Neutrophil (primary cell): ENCODE measurements around the gene CETN1.

Source experiments
- H3K27ac ChIP-seq: fragments of 200-600 bp; sonication (generic); 2 replicates; pipeline ENCODE4 v1.5.1; 2016; ENCODE audit warnings: mild to moderate bottlenecking, moderate library complexity
- H3K27me3 ChIP-seq: fragments of 200-600 bp; sonication (generic); 2 replicates; pipeline ENCODE4 v1.6.0; 2016; ENCODE audit warnings: mild to moderate bottlenecking
- H3K36me3 ChIP-seq: fragments of 200-600 bp; sonication (generic); 2 replicates; pipeline ENCODE4 v1.5.1; 2017
- H3K4me1 ChIP-seq, 2 experiments: fragments of 200-600 bp in 1 of 2; sonication (generic) in 1 of 2; 1 replicate in 1 of 2; 2 replicates in 1 of 2; pipeline versions ENCODE4 v1.5.1 to v1.6.1; 2013 to 2016; ENCODE audit warnings: low read depth in 1 of 2, low read length in 1 of 2, mild to moderate bottlenecking in 1 of 2, moderate library complexity in 1 of 2; ENCODE audit not compliant: control insufficient read depth in 1 of 2, insufficient read depth in 1 of 2
- H3K4me3 ChIP-seq, 2 experiments: fragments of 200-600 bp in 1 of 2; sonication (generic) in 1 of 2; 1 replicate in 1 of 2; 2 replicates in 1 of 2; pipeline ENCODE4 v1.5.1; 2013 to 2016; ENCODE audit warnings: low read depth in 1 of 2, low read length in 1 of 2, mild to moderate bottlenecking in 1 of 2, moderate library complexity in 1 of 2
- H3K9me3 ChIP-seq: fragments of 200-600 bp; sonication (generic); 2 replicates; pipeline ENCODE4 v1.5.1; 2016
- TF ChIP-seq, protein P1 (sequence below): fragments of 200-600 bp; sonication (generic); IDR thresholded peaks from 2 replicates; pipeline ENCODE4 v1.5.1; 2016; ENCODE audit warnings: antibody characterized with exemption

The CETN1 gene

DNA sequence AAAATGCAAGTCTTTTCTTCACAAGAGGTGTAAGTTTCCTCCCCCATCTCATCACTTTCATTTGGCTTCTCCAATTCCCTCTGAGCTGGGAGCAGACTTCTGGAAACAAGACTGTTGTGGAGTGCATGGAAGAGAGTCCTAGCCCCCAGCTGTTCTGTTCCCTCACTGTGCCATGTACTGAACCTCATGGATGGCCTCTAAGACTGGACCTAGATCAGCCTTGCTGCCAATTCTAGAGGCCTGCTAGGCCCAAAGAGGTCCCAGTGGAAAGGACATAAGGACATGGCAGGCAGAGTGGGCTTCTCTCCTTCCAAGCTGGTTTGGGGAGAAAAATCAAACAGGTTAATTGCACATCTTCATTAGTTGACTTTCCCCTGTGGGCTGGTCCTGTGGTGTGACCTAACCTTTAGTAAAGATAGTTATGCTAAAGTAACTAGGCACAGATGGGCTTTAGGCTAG, 7.3 kb upstream of the CETN1 start:
- Histone ChIP-seq H3K36me3 (no peaks in the 10 kb centered on the region), H3K4me1 (no peaks in the 10 kb centered on the region), H3K27me3 (peaks cover 14% of the 10 kb centered on the region), H3K9me3 (no peaks in the 10 kb centered on the region), H3K27ac (no peak overlapping the region), H3K4me3 (no peak overlapping the region)
- TF ChIP-seq, protein P1, sequence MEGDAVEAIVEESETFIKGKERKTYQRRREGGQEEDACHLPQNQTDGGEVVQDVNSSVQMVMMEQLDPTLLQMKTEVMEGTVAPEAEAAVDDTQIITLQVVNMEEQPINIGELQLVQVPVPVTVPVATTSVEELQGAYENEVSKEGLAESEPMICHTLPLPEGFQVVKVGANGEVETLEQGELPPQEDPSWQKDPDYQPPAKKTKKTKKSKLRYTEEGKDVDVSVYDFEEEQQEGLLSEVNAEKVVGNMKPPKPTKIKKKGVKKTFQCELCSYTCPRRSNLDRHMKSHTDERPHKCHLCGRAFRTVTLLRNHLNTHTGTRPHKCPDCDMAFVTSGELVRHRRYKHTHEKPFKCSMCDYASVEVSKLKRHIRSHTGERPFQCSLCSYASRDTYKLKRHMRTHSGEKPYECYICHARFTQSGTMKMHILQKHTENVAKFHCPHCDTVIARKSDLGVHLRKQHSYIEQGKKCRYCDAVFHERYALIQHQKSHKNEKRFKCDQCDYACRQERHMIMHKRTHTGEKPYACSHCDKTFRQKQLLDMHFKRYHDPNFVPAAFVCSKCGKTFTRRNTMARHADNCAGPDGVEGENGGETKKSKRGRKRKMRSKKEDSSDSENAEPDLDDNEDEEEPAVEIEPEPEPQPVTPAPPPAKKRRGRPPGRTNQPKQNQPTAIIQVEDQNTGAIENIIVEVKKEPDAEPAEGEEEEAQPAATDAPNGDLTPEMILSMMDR, result no peak

- H3K4me3 ChIP-seq, result no peak overlapping the region
- H3K9me3 ChIP-seq, result no peaks in the 10 kb centered on the region
- H3K27me3 ChIP-seq, result peaks cover 14% of the 10 kb centered on the region
- H3K36me3 ChIP-seq, result no peaks in the 10 kb centered on the region
- TF ChIP-seq, protein P1, result no peak
- H3K4me1 ChIP-seq, result no peaks in the 10 kb centered on the region
- no peak overlapping the region for H3K27ac ChIP-seq
These were observed 6.8 kb upstream of the CETN1 start for GRCh38 chr18:573385-573784.

DNA sequence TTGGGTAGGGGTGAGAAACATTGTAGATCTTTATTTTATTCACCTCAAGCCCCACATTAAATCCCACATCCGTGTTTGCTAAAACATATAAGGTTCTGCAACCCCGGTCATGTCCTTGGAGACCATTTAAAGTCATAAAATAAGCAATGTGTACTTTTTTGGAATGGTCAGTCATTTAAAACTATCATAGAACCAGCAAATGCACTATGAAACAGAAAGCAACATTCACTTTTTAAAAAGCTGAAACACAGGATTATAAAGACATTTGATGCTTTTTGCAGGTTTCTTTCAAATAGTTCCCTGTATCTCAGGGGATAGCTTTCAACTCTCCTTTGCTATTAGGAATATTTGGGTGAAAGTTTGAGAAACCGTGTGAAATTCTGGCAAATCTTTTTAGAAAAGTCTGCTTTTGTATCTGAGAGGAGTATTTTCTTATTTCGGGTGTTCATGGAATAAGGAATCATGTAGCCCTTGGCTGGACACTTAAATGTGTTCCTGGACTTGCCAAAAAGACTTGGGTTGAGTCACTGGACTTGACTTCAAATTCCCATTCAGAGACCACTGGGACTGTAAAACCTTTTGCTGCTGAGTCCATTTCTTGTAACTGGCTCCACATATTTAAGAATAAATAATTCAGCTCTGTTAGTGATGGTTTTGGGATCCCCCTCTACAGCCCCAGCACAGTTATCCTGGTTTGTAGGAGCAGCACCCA, 5.9 kb upstream of the CETN1 start:
- Histone ChIP-seq H3K4me1 (no peaks in the 10 kb centered on the region), H3K27ac (no peak overlapping the region), H3K9me3 (no peaks in the 10 kb centered on the region), H3K4me3 (no peak overlapping the region), H3K36me3 (no peaks in the 10 kb centered on the region), H3K27me3 (peaks cover 14% of the 10 kb centered on the region)
- TF ChIP-seq, protein P1, result no peak

DNA sequence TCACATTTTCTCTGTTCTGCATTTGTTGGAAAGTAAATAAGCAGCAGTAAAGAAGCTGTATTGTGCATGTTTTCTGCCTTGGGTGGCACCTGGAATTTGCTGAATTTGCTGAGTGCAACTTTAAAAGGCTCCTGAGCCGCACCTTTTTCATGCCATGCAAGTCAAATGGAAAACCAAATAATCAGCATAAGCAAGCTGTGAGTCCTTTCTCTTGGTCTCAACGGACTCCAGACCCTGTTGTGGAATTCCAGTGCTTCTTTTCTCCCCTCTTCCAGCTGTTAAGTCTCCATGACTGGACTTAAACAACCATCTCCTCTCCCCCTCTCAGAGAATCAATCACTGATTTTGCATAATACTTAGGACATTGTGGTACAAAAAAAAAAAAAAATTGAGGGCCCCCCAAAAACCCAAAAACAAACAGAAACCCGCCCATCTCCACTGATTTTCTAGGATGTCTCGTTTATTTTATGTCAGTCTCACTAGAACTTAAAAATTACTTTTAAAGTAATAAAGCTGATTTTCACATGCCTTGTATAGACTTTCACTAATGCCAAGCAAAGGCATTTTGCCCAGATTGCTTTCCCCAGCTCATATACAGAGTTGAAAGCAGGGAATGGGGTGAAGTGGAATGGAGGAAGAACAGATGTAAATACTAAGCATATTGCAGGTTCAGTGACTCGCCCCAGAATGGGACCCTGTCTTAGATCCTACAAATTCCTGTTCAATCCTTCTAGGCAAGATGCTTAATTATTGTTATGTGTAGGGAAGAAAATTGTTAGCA, 5.1 kb upstream of the CETN1 start:
- H3K4me3 ChIP-seq, result no peak overlapping the region
- H3K9me3 ChIP-seq, result no peaks in the 10 kb centered on the region
- H3K27ac ChIP-seq, result no peak overlapping the region
- peaks cover 14% of the 10 kb centered on the region for H3K27me3 ChIP-seq
- TF ChIP-seq, protein P1, result no peak
- H3K36me3 ChIP-seq, result no peaks in the 10 kb centered on the region
- H3K4me1 ChIP-seq, result no peaks in the 10 kb centered on the region

DNA sequence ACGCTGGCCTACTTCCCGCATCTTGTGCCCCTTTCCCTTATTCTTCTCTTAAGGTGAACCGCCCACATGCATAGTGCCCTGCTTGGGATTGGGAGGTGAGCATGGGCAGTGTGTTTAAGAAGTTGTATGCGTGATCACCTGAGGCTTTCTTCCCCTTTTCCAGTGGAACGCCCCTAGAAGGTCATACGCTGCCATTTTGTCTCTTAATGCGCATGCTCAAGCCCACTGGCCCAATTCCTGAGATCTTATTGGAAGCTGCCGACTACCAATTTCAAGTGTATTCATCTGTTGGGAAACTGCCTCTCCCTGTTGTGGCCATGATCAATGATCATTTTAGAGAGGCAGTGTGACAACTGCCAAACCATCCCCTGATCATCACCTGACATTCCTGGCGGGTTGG, 3.3 kb upstream of the CETN1 start:
- Histone ChIP-seq H3K27me3 (peaks cover 14% of the 10 kb centered on the region), H3K4me1 (no peaks in the 10 kb centered on the region), H3K36me3 (no peaks in the 10 kb centered on the region), H3K4me3 (no peak overlapping the region), H3K27ac (no peak overlapping the region), H3K9me3 (no peaks in the 10 kb centered on the region)
- TF ChIP-seq, protein P1, result no peak
